NCI-H2227 treated with DMSO at 0.1 percent for 48 hours (cell line): ENCODE measurements around the gene TP53AIP1.

Experiments used
- DNase-seq: peaks from one replicate; lab custom pipeline; 2025; lab: John Stamatoyannopoulos, UW

The TP53AIP1 gene

GRCh38 chr11:128942817-128943427 is at the start of gene TP53AIP1:
Gene TP53AIP1 (minus strand): TSS chr11:128942871. CDS start chr11:128937818, 5,053 bp downstream.
- no peak for DNase-seq

GRCh38 chr11:128988242-128988970 is 45.7 kb upstream of the TP53AIP1 start:
- no peak for DNase-seq

- no peak for DNase-seq
Measured at GRCh38 chr11:128985880-128986279, 43.2 kb upstream of the TP53AIP1 start.

DNA sequence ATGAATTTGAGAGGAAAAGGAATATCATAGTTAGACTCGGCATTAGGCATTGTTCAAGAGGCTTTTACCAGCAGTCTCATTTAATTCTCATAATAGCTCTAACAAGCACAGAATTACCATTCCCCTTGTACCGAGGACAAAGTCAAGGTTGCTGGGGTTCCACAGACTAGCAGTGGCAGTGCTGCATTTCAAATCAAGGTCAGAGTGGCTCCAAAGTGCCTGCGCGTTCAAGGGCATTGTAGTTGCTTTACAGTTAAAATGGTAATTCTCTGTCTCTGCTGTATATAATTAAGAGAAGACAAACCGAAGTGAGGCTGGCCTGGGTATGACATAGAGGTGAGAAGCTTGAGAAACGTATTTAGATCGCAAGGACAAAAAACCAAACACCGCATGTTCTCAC is 40.4 kb upstream of the TP53AIP1 start:
- DNase-seq = peak; percentile 7

- no peak for DNase-seq
Measured at GRCh38 chr11:128981254-128981653, 38.6 kb upstream of the TP53AIP1 start.

DNA sequence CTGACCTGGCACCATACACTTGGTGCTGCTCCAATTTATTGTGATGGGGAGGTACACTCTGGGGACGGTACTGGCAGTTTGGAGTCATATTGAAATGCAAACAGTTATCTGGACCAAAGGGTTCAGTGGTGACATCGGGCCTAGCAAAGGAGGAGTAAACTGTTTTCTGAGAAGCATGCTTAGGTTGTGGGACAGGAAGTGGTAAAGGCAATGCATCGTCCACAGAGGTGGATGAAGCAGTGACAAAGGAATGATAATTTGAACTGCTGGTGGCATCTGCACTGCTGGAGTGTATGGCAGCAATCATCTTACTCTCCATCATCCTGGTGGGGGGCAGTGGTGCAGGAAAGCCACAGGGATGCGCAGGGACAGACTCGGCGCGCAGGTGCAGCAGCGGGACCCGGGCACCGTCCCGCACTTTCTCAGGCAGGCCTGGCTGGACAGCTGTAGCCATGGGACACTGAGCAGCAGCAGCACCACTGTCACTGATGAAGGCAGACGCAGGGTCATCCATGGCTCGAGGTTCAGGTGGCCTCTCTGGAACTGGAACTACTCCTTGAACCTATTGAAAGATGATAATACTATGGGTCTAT is 28.0 kb upstream of the TP53AIP1 start:
- no peak for DNase-seq

DNA sequence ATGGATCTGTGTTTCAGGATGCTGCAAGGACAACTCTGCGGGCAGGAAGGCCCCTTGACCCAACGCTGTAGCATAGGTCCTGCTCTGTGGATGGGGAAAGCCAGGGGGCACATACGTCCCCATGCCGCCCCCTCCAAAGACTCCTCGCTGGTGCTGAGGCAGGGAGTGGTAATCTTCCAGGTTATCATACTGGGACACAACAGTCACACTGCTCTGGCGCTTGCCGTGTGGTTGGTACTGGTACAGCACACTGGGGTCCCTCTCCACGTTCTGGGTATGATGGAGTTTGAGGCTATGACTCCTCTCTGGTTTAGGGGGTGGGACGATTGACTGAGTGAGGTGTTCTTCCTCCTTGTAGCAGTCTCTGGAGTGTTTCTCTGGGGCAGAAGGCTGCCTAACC is 26.2 kb upstream of the TP53AIP1 start:
- DNase-seq = no peak

- no peak for DNase-seq
Measured at GRCh38 chr11:128967578-128967977, 24.9 kb upstream of the TP53AIP1 start.

- no peak for DNase-seq
Measured at GRCh38 chr11:128965485-128965884, 22.8 kb upstream of the TP53AIP1 start.

- DNase-seq = no peak
Measured at GRCh38 chr11:128964463-128964930, 21.8 kb upstream of the TP53AIP1 start.

DNA sequence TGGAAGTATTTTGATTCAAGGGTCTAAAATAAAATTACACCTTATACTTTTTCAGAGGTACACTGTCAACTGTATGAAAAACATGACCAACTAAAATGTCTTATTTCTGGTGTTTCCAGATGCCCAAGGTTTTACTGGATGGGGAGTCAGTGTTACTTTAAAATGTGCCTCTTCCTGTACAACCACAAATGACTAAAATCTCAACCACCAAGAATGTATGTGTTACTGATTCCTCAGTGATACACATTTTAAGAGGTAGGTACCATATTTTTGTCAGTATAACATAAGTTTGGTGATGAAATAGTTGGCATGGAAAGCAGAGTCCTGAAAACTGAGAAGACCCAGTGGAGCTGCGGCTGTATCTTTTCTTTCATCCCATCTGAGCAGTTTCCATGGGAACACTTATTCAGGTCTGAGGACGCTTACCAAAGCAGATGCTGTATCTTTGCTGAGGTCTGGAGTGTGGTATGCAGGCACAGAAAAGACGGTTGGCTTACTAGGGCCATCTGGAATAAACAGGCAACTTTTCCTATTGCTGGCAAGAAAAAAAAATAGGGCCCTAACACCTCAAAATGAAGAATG is 21.2 kb upstream of the TP53AIP1 start:
- no peak for DNase-seq

GRCh38 chr11:128962896-128963295 is 20.2 kb upstream of the TP53AIP1 start:
- no peak for DNase-seq

DNA sequence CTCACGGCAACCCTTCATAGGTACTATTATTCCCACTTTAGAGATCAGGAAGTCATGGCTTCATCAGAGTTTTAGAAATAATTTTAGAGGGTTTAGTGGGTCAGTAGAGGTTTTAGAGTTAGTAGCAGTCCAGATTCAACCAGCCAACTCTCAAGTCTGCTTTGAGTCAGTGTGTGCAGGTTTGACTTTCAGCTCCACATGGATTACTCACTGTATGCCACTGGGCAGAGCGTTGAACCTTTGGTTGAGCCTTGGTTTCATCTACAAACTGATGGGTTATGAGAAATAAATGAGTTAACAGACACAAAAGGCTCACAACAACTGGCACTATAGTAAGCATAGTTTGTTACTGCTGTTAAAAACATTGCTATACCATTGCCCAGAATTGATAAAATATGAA is 19.0 kb upstream of the TP53AIP1 start:
- DNase-seq = no peak

DNA sequence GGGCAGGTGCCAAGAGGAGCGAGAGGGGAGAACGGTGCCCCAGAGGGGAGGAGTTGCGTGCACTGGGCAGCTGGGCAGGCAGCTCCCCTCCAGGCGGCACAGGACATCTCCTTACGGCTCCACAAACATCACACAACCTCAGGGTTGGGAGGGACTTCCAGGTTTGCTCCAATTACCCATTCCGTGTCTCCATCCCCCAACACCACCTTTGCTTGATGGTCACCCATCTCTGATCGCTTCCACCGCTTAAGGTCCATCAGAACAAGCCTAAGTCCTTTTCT is 14.5 kb upstream of the TP53AIP1 start:
- no peak for DNase-seq

DNA sequence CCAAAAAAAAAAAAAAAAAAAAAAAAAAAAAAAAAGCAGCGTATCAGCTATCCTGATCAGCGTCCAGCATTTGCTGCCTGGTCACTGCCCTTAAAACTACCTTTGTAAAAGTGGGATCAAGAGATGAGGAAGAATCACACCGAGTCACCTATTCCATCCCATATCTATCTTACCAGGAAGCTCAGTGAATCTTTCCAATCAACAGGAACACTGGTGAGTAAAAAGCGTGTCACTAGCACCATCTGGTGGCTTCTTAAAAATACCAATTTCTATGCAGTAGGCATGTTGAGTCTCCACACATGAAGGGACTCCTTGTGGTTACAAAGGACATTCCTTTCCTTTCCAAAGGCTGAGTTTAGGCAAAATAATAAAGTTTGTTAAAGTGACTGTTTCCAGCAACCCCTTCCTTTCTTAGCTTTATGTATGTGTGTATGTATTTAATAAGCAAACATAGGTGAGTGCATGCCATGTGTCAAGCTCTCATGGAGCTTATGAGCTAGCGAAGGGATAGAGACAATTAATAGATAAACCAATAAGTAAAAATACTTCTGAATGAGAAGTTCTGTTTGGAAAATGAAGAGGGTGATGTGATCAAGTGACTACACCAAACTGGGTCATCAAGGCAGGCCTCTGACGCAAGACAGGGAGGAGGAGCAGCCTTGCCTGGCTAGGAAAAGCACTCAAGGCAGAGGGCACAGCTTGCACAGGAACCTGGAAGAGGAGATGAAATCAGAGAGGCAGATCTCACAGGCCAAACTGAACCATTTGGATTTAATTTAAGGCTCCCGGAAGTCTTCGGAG is 13.9 kb upstream of the TP53AIP1 start:
- peak; percentile 52 for DNase-seq

DNA sequence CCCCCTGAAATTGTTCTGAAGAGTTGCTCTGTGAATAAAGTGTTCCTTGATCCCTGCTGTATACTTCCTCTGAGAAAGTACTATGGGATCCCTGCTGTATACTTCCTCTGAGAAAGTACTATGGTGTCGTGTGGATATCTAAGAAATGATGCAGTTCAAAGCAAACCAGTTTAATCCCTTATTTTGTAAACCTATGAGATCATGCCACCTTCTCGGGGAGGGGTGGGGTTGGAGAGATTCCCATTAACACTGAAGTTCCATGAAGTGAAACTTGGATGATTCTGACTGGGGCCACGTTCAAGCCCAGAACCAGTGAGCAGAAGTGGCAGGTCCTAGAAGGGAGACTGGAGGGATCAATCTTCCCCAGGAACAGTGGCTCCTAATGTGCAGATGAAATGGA is 13.0 kb upstream of the TP53AIP1 start:
- no peak for DNase-seq

DNA sequence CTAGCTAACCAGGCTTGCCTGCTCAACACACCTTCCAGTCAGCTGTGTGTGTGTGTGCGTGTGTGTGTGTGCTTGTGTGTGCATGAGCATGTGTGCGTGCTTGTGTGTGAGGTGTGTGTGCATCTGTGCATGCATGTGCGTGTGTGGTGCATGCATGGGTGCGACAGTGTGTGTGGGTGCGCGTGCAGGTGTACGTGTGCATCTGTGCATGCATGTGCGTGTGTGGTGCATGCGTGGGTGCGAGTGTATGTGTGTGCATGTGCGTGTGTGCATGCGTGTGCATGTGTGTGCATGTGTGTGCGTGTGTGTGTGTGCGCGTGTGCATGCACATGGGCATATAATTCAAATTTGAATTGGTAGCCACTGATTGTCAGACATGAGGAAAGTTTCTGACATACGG is 10.5 kb upstream of the TP53AIP1 start:
- DNase-seq = no peak

GRCh38 chr11:128949791-128950454 is 7.3 kb upstream of the TP53AIP1 start:
- no peak for DNase-seq

GRCh38 chr11:128948583-128948982 is 5.9 kb upstream of the TP53AIP1 start:
- no peak for DNase-seq

DNA sequence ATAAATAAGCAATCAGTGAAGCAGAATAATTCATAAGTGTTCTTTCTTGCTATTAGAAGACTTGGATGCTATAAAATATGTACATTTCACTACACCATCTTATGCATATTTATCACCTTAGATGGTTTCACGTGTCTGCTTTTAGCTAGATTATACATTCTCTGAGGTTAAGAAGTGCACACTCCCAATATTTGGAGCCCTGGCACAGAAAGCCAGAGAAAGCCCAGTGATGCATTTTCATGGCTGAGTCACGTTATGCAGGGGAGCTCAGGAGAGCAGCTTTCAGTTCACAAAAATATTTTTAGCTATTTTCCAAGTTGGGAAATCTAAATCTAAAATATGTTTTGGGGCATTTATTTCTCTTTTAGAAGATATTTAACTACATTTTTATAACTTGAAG is 5.1 kb upstream of the TP53AIP1 start:
- DNase-seq = no peak

DNA sequence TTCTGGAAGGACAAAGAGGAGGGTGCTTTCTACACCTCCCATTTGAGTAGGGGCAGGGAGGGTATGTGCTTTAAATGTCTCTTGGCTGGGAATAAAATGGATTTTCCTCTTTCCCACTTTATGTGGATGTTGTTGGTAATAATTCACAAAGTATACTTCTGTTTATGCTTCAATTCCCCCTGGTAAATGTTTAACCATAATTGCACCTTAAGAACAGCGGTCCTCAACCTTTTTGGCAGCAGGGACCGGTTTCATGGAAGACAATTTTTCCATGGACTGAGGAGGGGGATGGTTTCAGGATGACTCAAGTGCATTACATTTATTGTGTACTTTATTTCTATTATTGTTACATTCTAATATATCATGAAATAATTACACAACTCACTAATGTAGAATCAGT is 4.0 kb upstream of the TP53AIP1 start:
- no peak for DNase-seq

GRCh38 chr11:128943428-128943976 is 831 bp upstream of the TP53AIP1 start:
- DNase-seq = no peak
